ENCODE measurements around the gene C12orf50.

- TF ChIP-seq POLR2A (IDR thresholded peaks at IDR 0.05) (no peak), CTCF (IDR thresholded peaks at IDR 0.05) (no peak)
These were observed 17.4 kb downstream of the C12orf50 start for GRCh38 chr12:88011755-88012154.

Data from testis (tissue), 2 donors.